Panc1 (cell line): Measurements from ENCODE around the gene RBBP4. TPM values are rescaled to one million over a fixed set of nuclear protein-coding genes. Genes with fewer than 3 reads are reported as not detected.

Experiments used
- ATAC-seq: fragments of 200-7000 bp; cut with Tn5 transposase; 2 replicates; pipeline ENCODE4 v1.9.1; 2020; ENCODE audit warnings: mild to moderate bottlenecking, moderate library complexity
- BruUV-seq: library from RNA; stranded (reverse); fragments of 400-500 nt; replicated peaks from 2 replicates; lab custom pipeline; 2021; lab: Mats Ljungman, UMichigan
- CTCF ChIA-PET: fragments of 300-600 bp; sonication (Branson Sonifier 250); formaldehyde crosslinking; loops from one replicate; lab custom pipeline; 2022; ENCODE audit warnings: antibody characterized with exemption; lab: Charles Lee
- POLR2A ChIA-PET: fragments of 300-600 bp; sonication (Branson Sonifier 250); formaldehyde crosslinking; loops from one replicate; lab custom pipeline; 2022; ENCODE audit warnings: antibody characterized with exemption; lab: Charles Lee
- DNase-seq: peaks from one replicate; pipeline ENCODE4 v3.0.0-alpha.2; 2010; ENCODE audit warnings: low read depth, low spot score
- H3K27ac ChIP-seq: 2 replicates; pipeline ENCODE4 v1.5.1; 2011; ENCODE audit warnings: mild to moderate bottlenecking, low read length, inconsistent platforms
- H3K27me3 ChIP-seq: fragments of 200-500 bp; sonication (Bioruptor generic); 2 replicates; pipeline ENCODE4 v1.6.0; 2014; ENCODE audit warnings: low read length, inconsistent platforms; ENCODE audit not compliant: control insufficient read depth, insufficient read depth
- H3K36me3 ChIP-seq: fragments of 200-500 bp; sonication (Bioruptor generic); 2 replicates; pipeline ENCODE4 v1.5.1; 2014; ENCODE audit warnings: inconsistent platforms, mild to moderate bottlenecking, low read length, moderate library complexity; ENCODE audit not compliant: control insufficient read depth, insufficient read depth
- H3K4me1 ChIP-seq: 2 replicates; pipeline ENCODE4 v1.5.1; 2011; ENCODE audit warnings: inconsistent platforms, mild to moderate bottlenecking, low read length, moderate library complexity; ENCODE audit not compliant: control insufficient read depth, insufficient read depth
- H3K4me3 ChIP-seq, 2 experiments: 2 replicates each; pipeline ENCODE4 v1.5.1; 2011 to 2012; ENCODE audit warnings: low read depth in 2 of 2, low read length in 2 of 2, mild to moderate bottlenecking in 2 of 2, inconsistent platforms in 1 of 2, moderate library complexity in 1 of 2
- H3K9me3 ChIP-seq: fragments of 200-500 bp; sonication (Bioruptor generic); 2 replicates; pipeline ENCODE4 v1.5.1; 2014; ENCODE audit warnings: low read depth, mild to moderate bottlenecking, inconsistent platforms, low read length, moderate library complexity; ENCODE audit not compliant: control insufficient read depth, insufficient read depth
- CTCF ChIP-seq: fragments of 450-650 bp; IDR thresholded peaks from 2 replicates; pipeline ENCODE4 v1.5.1; 2017; ENCODE audit warnings: mild to moderate bottlenecking
- POLR2AphosphoS5 ChIP-seq: IDR thresholded peaks from 2 replicates; pipeline ENCODE4 v1.6.1; 2012; ENCODE audit warnings: mild to moderate bottlenecking, low read depth, low read length, moderate library complexity
- REST ChIP-seq, 2 experiments: IDR thresholded peaks; 2 replicates each; pipeline ENCODE4 v1.6.1; 2011 to 2012; ENCODE audit warnings: low read depth in 2 of 2, control low read depth in 1 of 2, low read length in 1 of 2, mild to moderate bottlenecking in 1 of 2, moderate library complexity in 1 of 2; ENCODE audit not compliant: insufficient read depth in 1 of 2
- SIN3A ChIP-seq: IDR thresholded peaks from 2 replicates; pipeline ENCODE4 v1.6.1; 2012; ENCODE audit warnings: low read depth, mild to moderate bottlenecking, low read length, moderate library complexity, borderline replicate concordance; ENCODE audit not compliant: insufficient read depth
- TCF7L2 ChIP-seq: IDR thresholded peaks from 2 replicates; pipeline ENCODE4 v1.6.1; 2011; ENCODE audit warnings: mild to moderate bottlenecking, low read depth, low read length, inconsistent platforms
- in situ Hi-C: cut with HindIII; loops from 2 replicates; pipeline ENCODE4 v1.10.0; 2016; ENCODE audit warnings: low sequenced_read_pairs, low pct_unique_long_range_greater_than_20kb
- intact Hi-C: fragments of 100-400 bp; cut with micrococcal nuclease; formaldehyde crosslinking; loops from one replicate; pipeline ENCODE4 v1.10.0; 2022; ENCODE audit not compliant: unreplicated experiment
- total RNA-seq: library from RNA; stranded (reverse); gene quantifications from one replicate; pipeline ENCODE4 v1.2.1, GENCODE V29; 2021; ENCODE audit not compliant: unreplicated experiment

Gene RBBP4
- total RNA-seq, 1 experiment from 2014 or later, result 376 TPM

- Histone ChIP-seq H3K27me3 (no peaks in the 10 kb centered on the region), H3K9me3 (no peaks in the 10 kb centered on the region), H3K36me3 (no peaks in the 10 kb centered on the region), H3K27ac (no peak overlapping the region), H3K4me1 (peaks cover 15% of the 10 kb centered on the region), H3K4me3 (no peak overlapping the region)
- BruUV-seq, result no TSS peak
- TF ChIP-seq POLR2AphosphoS5 (no peak), CTCF (no peak), SIN3A (no peak), REST (IDR thresholded peaks at IDR 0.05; ENCODE audit: insufficient read depth in 1 of 2, low read depth in 2 of 2, low read length in 1 of 2) (no peak), TCF7L2 (no peak)
- in situ Hi-C loops, result no loop called here
- intact Hi-C loops, result no loop called here
- POLR2A ChIA-PET, result no interaction called here
- ATAC-seq (no peak), DNase-seq (no peak)
- CTCF ChIA-PET, result interaction anchor here (0.6 kb wide), 2 partner anchors 47 to 63 kb away, joined by 3 to 8 read pairs; no protein-coding TSS in a partner anchor
Measured at GRCh38 chr1:32706491-32706890, 55.5 kb downstream of the RBBP4 start.

GRCh38 chr1:32709075-32709474 lies 58.1 kb downstream of the RBBP4 start:
- intact Hi-C loops, result loop anchor here (1.0 kb wide), 1 partner anchor 64 kb away; no protein-coding TSS in a partner anchor
- TF ChIP-seq REST (IDR thresholded peaks at IDR 0.05; ENCODE audit: insufficient read depth in 1 of 2, low read depth in 2 of 2, low read length in 1 of 2) (no peak), CTCF (no peak), POLR2AphosphoS5 (no peak), TCF7L2 (no peak), SIN3A (no peak)
- Histone ChIP-seq H3K27ac (no peak overlapping the region), H3K27me3 (no peaks in the 10 kb centered on the region), H3K4me1 (no peaks in the 10 kb centered on the region), H3K36me3 (no peaks in the 10 kb centered on the region), H3K4me3 (no peak overlapping the region), H3K9me3 (no peaks in the 10 kb centered on the region)
- DNase-seq (no peak), ATAC-seq (no peak)
- CTCF ChIA-PET, result interaction anchor here (0.7 kb wide), 1 partner anchor 169 kb away, joined by 7 read pairs; no protein-coding TSS in a partner anchor
- POLR2A ChIA-PET, result no interaction called here
- in situ Hi-C loops, result no loop called here
- BruUV-seq, result no TSS peak
